Thyroid gland (tissue), 4 donors: ENCODE results near the gene MRPS33.

ENCODE experiments used
- CTCF ChIP-seq, 6 experiments: fragments of 200-600 bp in 3 of 6; fragments of 450-650 bp in 3 of 6; sonication (generic) in 3 of 6; IDR thresholded peaks; one replicate each; pipeline ENCODE4 v1.5.1; 2016 to 2019; ENCODE audit warnings: antibody characterized with exemption in 6 of 6, mild to moderate bottlenecking in 2 of 6, inconsistent platforms in 1 of 6, moderate library complexity in 1 of 6
- POLR2A ChIP-seq, 2 donors: fragments of 450-650 bp; IDR thresholded peaks; one replicate each; pipeline ENCODE4 v1.6.1; 2017; ENCODE audit warnings: antibody characterized with exemption in 2 of 2, mild to moderate bottlenecking in 2 of 2, moderate library complexity in 1 of 2

- TF ChIP-seq CTCF (IDR thresholded peaks at IDR 0.05), result no peak
- no peak for TF ChIP-seq POLR2A (IDR thresholded peaks at IDR 0.05)
Measured at GRCh38 chr7:140967438-140967837, 47.3 kb downstream of the MRPS33 start.
